Hypothalamus (tissue), 51 donors: ENCODE results near the gene FASLG.

ENCODE experiments used
- DNase-seq, 51 donors: peaks; one replicate each; lab custom pipeline; 2025; lab: John Stamatoyannopoulos, UW

FASLG gene

GRCh38 chr1:172642970-172643369 is 15.9 kb upstream of the FASLG start:
- no peak for DNase-seq

- no peak for DNase-seq
These were observed 12.2 kb upstream of the FASLG start for GRCh38 chr1:172646653-172647052.

- DNase-seq: no peak
These were observed 11.8 kb upstream of the FASLG start for GRCh38 chr1:172647110-172647564.

GRCh38 chr1:172647987-172648386 is 10.9 kb upstream of the FASLG start:
- DNase-seq: no peak

- no peak for DNase-seq
These were observed 8.3 kb upstream of the FASLG start for GRCh38 chr1:172650474-172651193.

GRCh38 chr1:172653015-172653709 is 5.7 kb upstream of the FASLG start:
- no peak for DNase-seq

GRCh38 chr1:172654535-172654934 is 4.4 kb upstream of the FASLG start:
- DNase-seq: no peak

- DNase-seq: no peak
These were observed 2.3 kb upstream of the FASLG start for GRCh38 chr1:172656576-172656975.

GRCh38 chr1:172657586-172657985 is 1.3 kb upstream of the FASLG start:
- DNase-seq: peak in 1 of 51 donors; percentile 0

GRCh38 chr1:172661107-172661506 is 2.2 kb downstream of the FASLG start:
- no peak for DNase-seq

- DNase-seq: peak in 4 of 51 donors; percentile 1 to 4 (median 3)
These were observed 3.7 kb downstream of the FASLG start for GRCh38 chr1:172662464-172663109.

- no peak for DNase-seq
These were observed 4.8 kb downstream of the FASLG start for GRCh38 chr1:172663732-172664131.

GRCh38 chr1:172668097-172668496 is 9.2 kb downstream of the FASLG start:
- DNase-seq: no peak

- DNase-seq: no peak
These were observed 10.1 kb downstream of the FASLG start for GRCh38 chr1:172669011-172669410.

- no peak for DNase-seq
These were observed 11.4 kb downstream of the FASLG start for GRCh38 chr1:172670316-172670715.

GRCh38 chr1:172670791-172671190 is 11.9 kb downstream of the FASLG start:
- DNase-seq: no peak

- no peak for DNase-seq
These were observed 12.7 kb downstream of the FASLG start for GRCh38 chr1:172671591-172671990.

- DNase-seq: no peak
These were observed 13.8 kb downstream of the FASLG start for GRCh38 chr1:172672720-172673119.

GRCh38 chr1:172673761-172674160 is 14.9 kb downstream of the FASLG start:
- no peak for DNase-seq

- DNase-seq: no peak
These were observed 16.1 kb downstream of the FASLG start for GRCh38 chr1:172674831-172675613.
